ENCODE results near the gene SLC35F2. TPM values are rescaled to one million over a fixed set of nuclear protein-coding genes. Genes with fewer than 3 reads are reported as not detected.

Gene SLC35F2
- total and polyA plus RNA-seq, 10 donors = 5.0 to 9.1 (median 6.7) TPM

- no peak overlapping the region for H3K4me3 ChIP-seq
- no peak overlapping the region for H3K27ac ChIP-seq
- H3K9me3 ChIP-seq = no peaks in the 10 kb centered on the region
- TF ChIP-seq CTCF (IDR thresholded peaks at IDR 0.05 in 8 of 11, conservative IDR thresholded peaks at IDR 0.05 in 3 of 11) (no peak), POLR2AphosphoS5 (IDR thresholded peaks at IDR 0.05) (no peak), POLR2A (IDR thresholded peaks at IDR 0.05) (no peak)
- peaks cover 0 to 77% (median 6%) of the 10 kb centered on the region in 6 donors for H3K36me3 ChIP-seq
- H3K4me1 ChIP-seq = no peaks in the 10 kb centered on the region
- intact Hi-C loops (cut with DNase I; ENCODE audit: low total_unique reads) = no loop called here
- no peak for DNase-seq
- no peaks in the 10 kb centered on the region for H3K27me3 ChIP-seq (replicated peaks in 1 of 7)
Observed at GRCh38 chr11:107810875-107811274, 47.7 kb downstream of the SLC35F2 start.

GRCh38 chr11:107808521-107808920, 50.1 kb downstream of the SLC35F2 start:
- H3K4me1 ChIP-seq = peaks cover 0 to 3% (median 0%) of the 10 kb centered on the region in 6 donors
- no peak overlapping the region for H3K27ac ChIP-seq
- intact Hi-C loops (cut with DNase I; ENCODE audit: low total_unique reads) = no loop called here
- 88 to 93% (median 91%) methylated on average over 4 of the region's 4 CpGs for WGBS, 5 donors
- H3K36me3 ChIP-seq = peaks cover 0 to 91% (median 6%) of the 10 kb centered on the region in 6 donors
- TF ChIP-seq POLR2AphosphoS5 (IDR thresholded peaks at IDR 0.05) (no peak), POLR2A (IDR thresholded peaks at IDR 0.05) (no peak), CTCF (IDR thresholded peaks at IDR 0.05 in 8 of 11, conservative IDR thresholded peaks at IDR 0.05 in 3 of 11) (no peak)
- H3K9me3 ChIP-seq = no peaks in the 10 kb centered on the region
- no peak for DNase-seq
- no peaks in the 10 kb centered on the region for H3K27me3 ChIP-seq (replicated peaks in 1 of 7)
- no peak overlapping the region for H3K4me3 ChIP-seq

GRCh38 chr11:107804971-107805370, 53.6 kb downstream of the SLC35F2 start:
- Histone ChIP-seq H3K27ac (no peak overlapping the region), H3K4me3 (no peak overlapping the region), H3K36me3 (peaks cover 0 to 86% (median 8%) of the 10 kb centered on the region in 6 donors), H3K9me3 (no peaks in the 10 kb centered on the region), H3K27me3 (replicated peaks in 1 of 7) (no peaks in the 10 kb centered on the region), H3K4me1 (peaks cover 0 to 3% (median 0%) of the 10 kb centered on the region in 6 donors)
- DNase-seq = no peak
- intact Hi-C loops (cut with DNase I; ENCODE audit: low total_unique reads) = no loop called here
- TF ChIP-seq POLR2AphosphoS5 (IDR thresholded peaks at IDR 0.05) (no peak), POLR2A (IDR thresholded peaks at IDR 0.05) (no peak), CTCF (IDR thresholded peaks at IDR 0.05 in 8 of 11, conservative IDR thresholded peaks at IDR 0.05 in 3 of 11) (no peak)

- WGBS, 5 donors = 97 to 100% (median 97%) methylated on average over 1 of the region's 1 CpG
- Histone ChIP-seq H3K4me3 (no peak overlapping the region), H3K27me3 (replicated peaks in 1 of 7) (no peaks in the 10 kb centered on the region), H3K4me1 (peaks cover 0 to 3% (median 0%) of the 10 kb centered on the region in 6 donors), H3K9me3 (no peaks in the 10 kb centered on the region), H3K27ac (no peak overlapping the region), H3K36me3 (peaks cover 0 to 79% (median 8%) of the 10 kb centered on the region in 6 donors)
- TF ChIP-seq POLR2AphosphoS5 (IDR thresholded peaks at IDR 0.05) = no peak
- TF ChIP-seq POLR2A (IDR thresholded peaks at IDR 0.05) = no peak
- TF ChIP-seq CTCF (IDR thresholded peaks at IDR 0.05 in 8 of 11, conservative IDR thresholded peaks at IDR 0.05 in 3 of 11) = no peak
- DNase-seq = no peak
- intact Hi-C loops (cut with DNase I; ENCODE audit: low total_unique reads) = no loop called here
Observed at GRCh38 chr11:107804211-107804610, 54.4 kb downstream of the SLC35F2 start.
